Activated gamma-delta T cell treated with Interleukin-2 at 50 U/mL for 16 hours (primary cell): Measurements from ENCODE around the gene GBE1.
"Not testable (repeated sequence)": the region's sequence is repeated elsewhere in the genome, so short reads cannot be mapped to it uniquely, and the experiment has no call there.

Experiments used
- DNase-seq: peaks from one replicate; pipeline ENCODE4 v3.0.0-alpha.2; 2020

Gene GBE1

DNA sequence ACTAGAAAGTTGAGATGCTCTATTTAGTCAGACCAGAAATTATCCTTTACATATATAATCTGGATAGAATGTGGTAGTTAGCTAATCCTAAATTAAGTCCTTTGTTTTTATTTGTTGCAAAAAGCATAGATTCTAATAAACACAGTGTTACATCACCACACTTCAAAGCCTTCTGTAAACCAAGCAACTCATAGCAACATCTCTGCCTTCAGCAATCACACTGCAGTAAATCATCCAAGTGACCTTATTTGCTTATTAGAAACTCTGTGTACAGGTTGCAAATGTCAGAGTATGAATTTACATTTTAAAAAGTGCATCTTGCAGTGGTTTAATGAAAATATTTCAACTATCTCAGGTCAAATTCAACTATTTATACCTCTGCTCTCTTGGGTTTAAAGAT lies 242.5 kb downstream of the GBE1 start:
- no peak for DNase-seq

- no peak for DNase-seq
Observed at GRCh38 chr3:81516042-81516441, 245.4 kb downstream of the GBE1 start.

- no peak for DNase-seq
Observed at GRCh38 chr3:81513591-81513990, 247.9 kb downstream of the GBE1 start.

DNA sequence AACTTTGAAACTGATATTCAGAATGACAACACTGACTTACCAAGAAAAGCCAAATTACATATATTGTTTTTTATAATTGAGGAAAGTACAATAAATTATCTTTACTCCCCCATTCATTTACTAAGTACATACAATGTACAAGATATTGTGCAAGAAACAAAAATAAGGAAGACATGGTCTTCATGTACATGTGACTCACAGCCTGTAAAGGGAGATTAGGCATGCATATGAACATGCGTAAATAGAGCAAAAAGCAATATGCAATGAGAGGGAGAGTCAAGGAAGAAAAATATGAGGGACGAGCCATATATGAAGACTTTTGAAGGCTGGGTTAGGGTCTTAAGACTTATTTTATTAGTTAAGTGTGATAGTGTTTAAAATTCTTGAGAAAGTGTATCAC lies 258.4 kb downstream of the GBE1 start:
- DNase-seq = no peak

- no peak for DNase-seq
Observed at GRCh38 chr3:81502236-81502635, 259.2 kb downstream of the GBE1 start.

DNA sequence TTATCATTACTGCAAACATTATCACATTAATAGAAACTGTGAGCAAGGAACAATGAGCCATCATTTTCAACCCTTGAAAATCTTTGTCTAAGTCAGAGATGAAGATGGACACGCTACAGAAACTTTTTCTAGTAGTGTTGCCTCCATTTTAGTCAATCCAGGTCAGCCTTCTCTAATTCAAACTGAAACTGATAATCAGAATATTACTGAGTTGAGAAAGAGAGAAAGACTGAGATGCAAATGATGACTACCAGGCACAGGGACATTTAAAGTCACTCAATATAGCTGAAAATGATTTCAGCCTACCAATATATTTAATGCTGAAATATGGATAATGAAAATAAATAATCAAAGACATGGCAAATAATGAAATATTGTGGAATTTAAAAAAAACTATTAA lies 261.4 kb downstream of the GBE1 start:
- DNase-seq = no peak

GRCh38 chr3:81497572-81498251 lies 263.7 kb downstream of the GBE1 start:
- DNase-seq = no peak

DNA sequence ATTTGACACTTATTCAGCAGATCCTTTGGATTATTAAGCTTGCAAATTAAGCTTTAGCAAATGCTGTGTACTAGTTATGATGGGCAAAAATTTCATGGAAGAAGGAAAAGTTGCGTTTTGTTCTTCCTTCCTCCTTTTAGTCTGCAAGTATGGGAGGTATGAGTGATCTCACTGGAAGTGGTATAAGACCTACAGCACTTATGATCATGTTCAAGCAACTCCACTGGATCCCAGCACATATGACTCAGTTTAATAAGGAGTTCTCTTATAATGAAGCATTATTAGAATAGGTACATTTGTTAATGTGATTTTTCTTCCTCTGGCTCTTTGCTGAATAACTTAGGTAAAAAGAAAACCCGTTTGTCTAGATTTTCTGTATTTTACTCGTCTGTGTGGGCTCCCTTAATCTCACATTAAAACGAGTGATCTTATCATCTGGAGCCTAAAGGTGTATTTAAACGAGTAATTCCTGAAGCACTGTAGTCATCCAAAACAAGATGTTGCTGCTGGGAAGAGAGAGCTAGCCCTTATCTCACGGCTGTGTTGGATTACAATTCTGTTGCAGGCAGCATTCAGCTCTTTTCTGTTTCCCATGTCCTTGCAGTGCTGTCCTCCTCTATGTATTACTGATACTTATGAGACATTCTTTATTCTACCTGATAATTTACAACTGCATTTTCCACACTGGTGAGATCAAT lies 264.9 kb downstream of the GBE1 start:
- no peak for DNase-seq

DNA sequence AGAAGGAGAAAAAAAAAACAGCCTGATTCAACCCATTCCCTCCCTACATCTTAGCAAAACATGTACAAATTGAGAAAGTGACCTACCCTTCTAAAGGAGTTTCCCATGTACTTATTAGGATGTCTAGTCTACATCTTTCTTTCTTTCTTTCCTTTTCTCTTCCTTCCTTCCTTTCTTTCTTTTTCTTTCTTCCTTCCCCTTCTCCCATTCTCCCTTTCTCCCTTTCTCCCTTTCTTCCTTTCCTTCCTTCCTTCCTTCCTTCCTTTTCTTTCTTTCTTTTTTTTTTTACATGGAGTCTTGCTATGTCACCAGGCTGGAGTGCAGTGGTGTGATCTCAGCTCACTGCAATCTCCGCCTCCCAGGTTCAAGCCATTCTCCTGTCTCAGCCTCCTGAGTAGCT lies 269.0 kb downstream of the GBE1 start:
- DNase-seq = not testable (repeated sequence)

DNA sequence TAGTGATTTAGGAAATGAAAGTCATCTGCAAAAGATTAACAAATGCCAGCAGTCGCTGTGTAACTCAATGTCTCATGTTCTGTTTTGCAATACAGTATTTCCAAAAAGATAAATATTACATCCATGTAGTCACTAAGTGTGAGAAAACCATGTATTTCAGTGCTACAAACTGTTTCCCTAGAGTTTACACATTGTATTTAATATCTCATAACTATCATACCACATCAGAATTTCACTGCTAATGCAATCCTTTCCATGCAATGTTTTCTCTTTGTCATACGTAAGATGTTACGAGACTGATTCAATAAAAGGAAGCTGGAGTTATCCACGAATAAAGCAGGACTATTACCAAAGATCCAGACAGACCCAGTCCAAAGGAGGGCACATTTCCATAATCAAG lies 269.4 kb downstream of the GBE1 start:
- DNase-seq = no peak

DNA sequence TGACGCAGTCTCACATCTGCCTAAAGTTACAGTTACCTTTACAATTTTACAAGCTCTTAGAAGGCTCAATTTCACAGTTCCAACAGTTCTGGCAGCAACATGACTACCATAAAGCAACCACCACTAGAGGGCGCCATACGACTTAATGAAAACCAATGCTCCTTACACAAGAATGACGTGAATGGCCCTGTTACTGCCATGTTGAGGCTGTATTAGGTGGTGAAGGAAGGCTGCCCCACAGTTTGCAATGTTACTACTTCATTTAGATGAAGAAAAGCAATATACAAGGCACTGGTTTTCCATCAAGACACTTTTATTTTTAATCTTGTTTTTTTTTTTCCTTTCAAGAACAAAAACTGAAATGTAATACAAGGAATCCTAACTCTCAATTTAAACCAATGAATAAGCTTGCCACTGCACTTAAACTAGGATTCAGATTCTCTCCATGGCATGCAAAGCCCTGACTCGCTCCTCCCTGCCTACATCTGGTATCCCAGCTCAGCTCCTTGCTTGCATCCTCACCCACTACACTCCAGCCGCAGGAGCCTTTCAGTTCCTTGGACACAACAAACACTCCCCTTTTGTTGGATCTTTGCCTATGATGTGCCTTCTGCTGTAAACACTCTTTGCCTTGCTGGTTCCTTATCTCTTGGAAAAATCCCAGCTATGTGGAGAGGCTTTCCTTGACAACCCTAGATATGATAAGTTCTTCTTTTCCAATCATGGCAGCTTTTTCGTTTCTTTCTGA lies 270.7 kb downstream of the GBE1 start:
- DNase-seq = peak; percentile 66

GRCh38 chr3:81485444-81485865 lies 276.0 kb downstream of the GBE1 start:
- no peak for DNase-seq

- DNase-seq = no peak
Observed at GRCh38 chr3:81484520-81484919, 276.9 kb downstream of the GBE1 start.

- no peak for DNase-seq
Observed at GRCh38 chr3:81483046-81483445, 278.4 kb downstream of the GBE1 start.

DNA sequence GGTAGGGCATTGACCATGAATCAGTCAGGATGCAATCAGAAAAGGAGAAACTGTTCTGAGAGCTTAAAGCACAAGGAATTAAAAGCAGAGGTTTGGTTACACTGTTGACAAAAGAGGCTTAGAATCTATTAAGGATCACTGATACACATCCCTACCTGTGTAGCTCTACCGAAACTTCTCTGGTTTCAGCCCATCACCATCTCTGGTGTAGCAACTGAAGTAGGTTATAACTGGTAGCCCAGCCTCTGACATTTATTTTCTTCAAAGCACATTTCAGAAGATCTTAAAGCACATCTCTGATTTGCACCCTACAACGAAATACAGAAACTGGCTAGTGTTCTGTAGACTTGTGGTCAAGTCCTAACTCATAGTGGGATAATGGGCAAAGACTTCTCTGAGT lies 283.7 kb downstream of the GBE1 start:
- no peak for DNase-seq

- no peak for DNase-seq
Observed at GRCh38 chr3:81476692-81477091, 284.8 kb downstream of the GBE1 start.

DNA sequence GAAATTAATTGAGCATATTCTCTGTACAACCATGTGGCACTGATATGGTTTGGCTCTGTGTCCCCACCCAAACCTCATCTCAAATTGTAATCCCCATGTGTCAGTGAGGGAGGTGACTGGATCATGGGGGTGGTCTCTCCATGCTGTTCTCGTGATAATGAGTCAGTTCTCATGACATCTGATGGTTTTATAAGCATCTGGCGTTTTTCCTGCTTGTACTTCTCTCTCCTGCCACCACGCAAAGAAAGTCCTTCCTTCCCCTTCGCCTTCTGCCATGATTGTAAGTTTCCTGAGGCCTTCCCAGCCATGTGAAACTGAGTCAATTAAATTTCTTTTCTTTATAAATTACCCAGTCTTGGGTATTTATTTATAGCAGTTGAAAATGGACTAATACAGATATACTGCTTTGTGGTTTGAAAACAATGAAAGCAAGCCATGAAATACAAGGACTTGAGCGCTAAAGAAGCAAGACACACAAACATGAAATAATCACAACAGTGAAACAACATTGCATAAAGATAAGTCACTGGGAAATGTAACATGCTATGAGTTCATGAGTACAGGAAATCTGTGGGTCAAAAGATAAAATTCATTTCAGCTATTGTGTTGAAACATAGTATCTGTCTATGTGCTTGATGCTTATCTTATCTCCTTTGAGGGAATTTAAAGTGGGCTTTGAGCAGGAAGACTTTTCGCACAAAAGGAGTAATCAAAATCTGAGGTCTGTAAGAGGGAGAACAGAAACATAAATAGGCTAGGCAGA lies 288.7 kb downstream of the GBE1 start:
- no peak for DNase-seq

DNA sequence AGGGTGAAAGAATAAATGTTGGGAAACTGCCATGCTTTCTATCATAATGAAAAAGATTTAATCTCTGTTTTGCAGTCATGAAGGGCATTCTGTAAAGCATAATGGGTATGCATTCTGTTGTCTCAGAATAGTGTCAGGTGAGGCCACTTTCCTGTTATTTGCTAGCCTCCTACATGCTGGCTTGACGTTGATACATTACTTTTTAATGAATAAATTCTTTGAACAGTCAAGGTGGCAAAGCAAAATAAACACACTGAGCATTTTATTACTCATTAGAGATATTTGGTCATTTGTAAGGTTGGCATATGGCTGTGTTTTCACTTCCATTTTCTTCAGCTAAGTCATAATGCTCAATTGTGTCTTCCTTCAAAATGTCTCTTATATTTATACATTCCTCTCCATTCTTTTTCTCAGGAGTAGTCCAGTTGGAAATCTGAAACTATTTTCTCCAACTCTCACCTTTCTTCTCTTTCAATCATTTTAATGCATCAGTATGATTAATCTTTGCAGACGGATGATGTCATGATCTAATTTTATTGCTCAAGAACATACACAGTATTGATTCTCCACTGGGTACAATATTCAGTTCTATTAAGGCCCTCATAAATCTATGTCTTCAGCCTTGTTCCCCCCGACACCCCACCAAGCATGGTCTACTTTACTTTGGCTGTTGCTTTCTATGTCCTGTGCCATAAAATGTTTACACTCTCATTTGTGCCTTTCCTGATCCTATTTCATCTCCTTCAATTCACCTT lies 290.7 kb downstream of the GBE1 start:
- DNase-seq = no peak

- no peak for DNase-seq
Observed at GRCh38 chr3:81468391-81468790, 293.1 kb downstream of the GBE1 start.

DNA sequence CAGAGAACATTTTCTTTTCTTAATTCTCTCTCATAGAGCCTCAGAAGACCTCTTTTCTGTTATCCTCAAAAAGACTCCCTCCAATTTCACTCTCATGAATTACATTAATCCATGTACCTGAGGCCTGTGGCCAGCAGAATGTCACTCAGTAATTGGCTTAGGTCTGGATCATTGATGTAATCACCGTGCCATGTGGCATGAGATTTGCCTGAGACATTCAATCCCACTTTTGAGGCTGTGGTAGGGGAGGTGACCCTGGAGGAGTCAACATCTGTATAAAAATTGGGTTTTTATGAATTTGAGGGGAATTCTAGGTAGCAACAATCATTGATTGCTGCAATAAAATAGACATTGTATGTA lies 295.3 kb downstream of the GBE1 start:
- no peak for DNase-seq

GRCh38 chr3:81465510-81466200 lies 295.8 kb downstream of the GBE1 start:
- DNase-seq = no peak

- DNase-seq = no peak
Observed at GRCh38 chr3:81463781-81464180, 297.7 kb downstream of the GBE1 start.
